A673 (cell line): Measurements from ENCODE around the gene CDC123. TPM values are rescaled to one million over a fixed set of nuclear protein-coding genes. Genes with fewer than 3 reads are reported as not detected.
"Not testable (repeated sequence)": the region's sequence is repeated elsewhere in the genome, so short reads cannot be mapped to it uniquely, and the experiment has no call there.

Experiments used
- BruUV-seq: library from RNA; stranded (reverse); fragments of 400-500 nt; replicated peaks from 2 replicates; lab custom pipeline; 2021; lab: Mats Ljungman, UMichigan
- CTCF ChIA-PET: fragments of 300-600 bp; sonication (Branson Sonifier 250); formaldehyde crosslinking; loops from one replicate; lab custom pipeline; 2022; ENCODE audit warnings: antibody characterized with exemption; lab: Charles Lee
- POLR2A ChIA-PET: fragments of 300-600 bp; sonication (Branson Sonifier 250); formaldehyde crosslinking; loops from one replicate; lab custom pipeline; 2022; ENCODE audit warnings: antibody characterized with exemption; ENCODE audit not compliant: low non-redundant PET; lab: Charles Lee
- DNase-seq: peaks from one replicate; pipeline ENCODE4 v3.0.0-alpha.2; 2015; ENCODE audit warnings: low spot score
- H3K27ac ChIP-seq: fragments of 200-600 bp; sonication (generic); 2 replicates; pipeline ENCODE4 v1.5.1; 2016; ENCODE audit warnings: mixed run types, low read depth, mild to moderate bottlenecking, mixed read lengths, antibody characterized with exemption, low read length; ENCODE audit not compliant: poor library complexity, severe bottlenecking
- H3K27me3 ChIP-seq: fragments of 200-600 bp; sonication (generic); replicated peaks from 2 replicates; pipeline ENCODE4 v1.6.1; 2017; ENCODE audit warnings: mixed run types, low read depth, mild to moderate bottlenecking, mixed read lengths, antibody characterized with exemption, low read length; ENCODE audit not compliant: insufficient read depth, poor library complexity
- H3K36me3 ChIP-seq: fragments of 200-600 bp; sonication (generic); 2 replicates; pipeline ENCODE4 v1.6.1; 2016; ENCODE audit warnings: mixed run types, mild to moderate bottlenecking, mixed read lengths, antibody characterized with exemption, low read length; ENCODE audit not compliant: insufficient read depth, poor library complexity, severe bottlenecking
- H3K4me1 ChIP-seq: fragments of 200-600 bp; sonication (generic); 2 replicates; pipeline ENCODE4 v1.6.1; 2017; ENCODE audit warnings: mixed run types, mild to moderate bottlenecking, mixed read lengths, antibody characterized with exemption, low read length; ENCODE audit not compliant: insufficient read depth, poor library complexity, severe bottlenecking
- H3K4me3 ChIP-seq: fragments of 200-600 bp; sonication (generic); 2 replicates; pipeline ENCODE4 v1.5.1; 2016; ENCODE audit warnings: low read depth, mixed run types, mild to moderate bottlenecking, mixed read lengths, low read length; ENCODE audit not compliant: poor library complexity, severe bottlenecking
- H3K9me3 ChIP-seq: fragments of 200-600 bp; sonication (generic); 2 replicates; pipeline ENCODE4 v1.6.1; 2016; ENCODE audit warnings: mixed run types, low read depth, mild to moderate bottlenecking, mixed read lengths, antibody characterized with exemption, low read length; ENCODE audit not compliant: poor library complexity, severe bottlenecking
- EZH2 ChIP-seq: fragments of 200-600 bp; sonication (generic); IDR thresholded peaks from 2 replicates; pipeline ENCODE4 v1.6.1; 2017; ENCODE audit warnings: borderline replicate concordance, low read depth, mild to moderate bottlenecking, mixed read lengths, antibody characterized with exemption, low read length; ENCODE audit not compliant: poor library complexity, severe bottlenecking
- intact Hi-C: fragments of 100-400 bp; cut with micrococcal nuclease; formaldehyde crosslinking; loops from one replicate; pipeline ENCODE4 v1.10.0; 2022; ENCODE audit not compliant: unreplicated experiment
- total RNA-seq: library from RNA; stranded (reverse); gene quantifications from 2 replicates; pipeline ENCODE4 v1.2.3, GENCODE V29; 2021
- TF ChIP-seq, protein P1 (sequence below): fragments of 300-800, 200-600 bp; sonication (generic); conservative IDR thresholded peaks from 2 replicates; pipeline ENCODE4 v1.5.1; 2017; ENCODE audit warnings: low read depth, mild to moderate bottlenecking, antibody characterized with exemption, low read length, moderate library complexity, mixed read lengths

Gene CDC123
- total RNA-seq, 1 experiment from 2014 or later = 207 TPM

- CTCF ChIA-PET = no interaction called here
- BruUV-seq = no TSS peak
- TF ChIP-seq EZH2 = no peak
- TF ChIP-seq, protein P1, sequence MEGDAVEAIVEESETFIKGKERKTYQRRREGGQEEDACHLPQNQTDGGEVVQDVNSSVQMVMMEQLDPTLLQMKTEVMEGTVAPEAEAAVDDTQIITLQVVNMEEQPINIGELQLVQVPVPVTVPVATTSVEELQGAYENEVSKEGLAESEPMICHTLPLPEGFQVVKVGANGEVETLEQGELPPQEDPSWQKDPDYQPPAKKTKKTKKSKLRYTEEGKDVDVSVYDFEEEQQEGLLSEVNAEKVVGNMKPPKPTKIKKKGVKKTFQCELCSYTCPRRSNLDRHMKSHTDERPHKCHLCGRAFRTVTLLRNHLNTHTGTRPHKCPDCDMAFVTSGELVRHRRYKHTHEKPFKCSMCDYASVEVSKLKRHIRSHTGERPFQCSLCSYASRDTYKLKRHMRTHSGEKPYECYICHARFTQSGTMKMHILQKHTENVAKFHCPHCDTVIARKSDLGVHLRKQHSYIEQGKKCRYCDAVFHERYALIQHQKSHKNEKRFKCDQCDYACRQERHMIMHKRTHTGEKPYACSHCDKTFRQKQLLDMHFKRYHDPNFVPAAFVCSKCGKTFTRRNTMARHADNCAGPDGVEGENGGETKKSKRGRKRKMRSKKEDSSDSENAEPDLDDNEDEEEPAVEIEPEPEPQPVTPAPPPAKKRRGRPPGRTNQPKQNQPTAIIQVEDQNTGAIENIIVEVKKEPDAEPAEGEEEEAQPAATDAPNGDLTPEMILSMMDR = no peak
Observed at GRCh38 chr10:12250181-12250580, 54.2 kb downstream of the CDC123 start.

DNA sequence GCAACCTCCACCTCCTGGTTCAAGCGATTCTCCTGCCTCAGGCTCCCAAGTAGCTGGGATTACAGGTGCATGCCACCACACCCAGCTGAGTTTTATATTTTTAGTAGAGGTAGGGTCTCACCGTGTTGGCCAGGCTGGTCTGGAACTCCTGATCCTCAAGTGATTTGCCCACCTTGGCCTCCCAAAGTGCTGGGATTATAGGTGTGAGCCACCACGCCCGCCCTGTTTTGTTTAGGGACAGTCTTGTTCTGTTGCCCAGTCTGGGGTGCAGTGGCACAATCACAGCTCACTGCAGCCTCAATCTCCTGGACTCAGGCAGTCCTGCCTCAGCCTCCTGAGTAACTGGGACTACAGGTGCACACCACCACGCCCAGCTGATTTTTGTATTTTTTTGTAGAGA, 54.7 kb downstream of the CDC123 start:
- H3K27me3 ChIP-seq, H3K9me3 ChIP-seq, POLR2A ChIA-PET, H3K27ac ChIP-seq, intact Hi-C loops, H3K4me1 ChIP-seq, BruUV-seq, H3K4me3 ChIP-seq, DNase-seq, CTCF ChIA-PET: not testable (repeated sequence)
- H3K36me3 ChIP-seq = peaks cover 20% of the 10 kb centered on the region

More at GRCh38 chr10:12250181-12250580, 54.2 kb downstream of the CDC123 start:
- POLR2A ChIA-PET = no interaction called here
- peaks cover 25% of the 10 kb centered on the region for H3K36me3 ChIP-seq
- no peak overlapping the region for H3K4me3 ChIP-seq
- no peak overlapping the region for H3K27ac ChIP-seq
- intact Hi-C loops = no loop called here
- no peak for DNase-seq
- H3K4me1 ChIP-seq = no peaks in the 10 kb centered on the region
- H3K27me3 ChIP-seq = no peaks in the 10 kb centered on the region
- no peaks in the 10 kb centered on the region for H3K9me3 ChIP-seq

- ChIA-PET CTCF (interaction anchor here (0.5 kb wide), 1 partner anchor 26 kb away, joined by 3 read pairs; no protein-coding TSS in a partner anchor), POLR2A (no interaction called here)
- H3K4me3 ChIP-seq = no peak overlapping the region
- H3K36me3 ChIP-seq = peaks cover 11% of the 10 kb centered on the region
- DNase-seq = no peak
- no peaks in the 10 kb centered on the region for H3K4me1 ChIP-seq
- no TSS peak for BruUV-seq
- H3K9me3 ChIP-seq = no peaks in the 10 kb centered on the region
- no peaks in the 10 kb centered on the region for H3K27me3 ChIP-seq
- intact Hi-C loops = no loop called here
- TF ChIP-seq, protein P1 = no peak
- TF ChIP-seq EZH2 = no peak
- H3K27ac ChIP-seq = no peak overlapping the region
Observed at GRCh38 chr10:12251581-12251980, 55.6 kb downstream of the CDC123 start.

- H3K9me3 ChIP-seq = no peaks in the 10 kb centered on the region
- no peaks in the 10 kb centered on the region for H3K27me3 ChIP-seq
- H3K4me1 ChIP-seq = no peaks in the 10 kb centered on the region
- H3K27ac ChIP-seq = no peak overlapping the region
- intact Hi-C loops = no loop called here
- DNase-seq = peak; percentile 57
- no TSS peak for BruUV-seq
- POLR2A ChIA-PET = no interaction called here
- TF ChIP-seq, protein P1 = peak; percentile 53
- TF ChIP-seq EZH2 = no peak
- CTCF ChIA-PET = no interaction called here
- no peak overlapping the region for H3K4me3 ChIP-seq
- H3K36me3 ChIP-seq = peaks cover 11% of the 10 kb centered on the region
Observed at GRCh38 chr10:12252882-12253546, 57.0 kb downstream of the CDC123 start.
